IPS DF 19.7 (cell line): ENCODE results near the gene ESPN.
"Not testable (repeated sequence)": the region's sequence is repeated elsewhere in the genome, so short reads cannot be mapped to it uniquely, and the experiment has no call there.

Experiments used
- DNase-seq: peaks from one replicate; pipeline ENCODE4 v3.0.0-alpha.2; 2013; ENCODE audit warnings: low read depth, low spot score

The ESPN gene

GRCh38 chr1:6483017-6483760, 58.6 kb downstream of the ESPN start:
- no peak for DNase-seq

- no peak for DNase-seq
These were observed 59.2 kb downstream of the ESPN start for GRCh38 chr1:6483761-6484117.

- DNase-seq, result no peak
These were observed 60.2 kb downstream of the ESPN start for GRCh38 chr1:6484826-6485167.

GRCh38 chr1:6485168-6486101, 60.9 kb downstream of the ESPN start:
- no peak for DNase-seq

- DNase-seq, result peak; percentile 78
These were observed 61.9 kb downstream of the ESPN start for GRCh38 chr1:6486433-6487011.

GRCh38 chr1:6487804-6488484, 63.4 kb downstream of the ESPN start:
- DNase-seq, result no peak

GRCh38 chr1:6488602-6489382, 64.2 kb downstream of the ESPN start:
- no peak for DNase-seq

- DNase-seq, result no peak
These were observed 64.8 kb downstream of the ESPN start for GRCh38 chr1:6489383-6489765.

- no peak for DNase-seq
These were observed 65.2 kb downstream of the ESPN start for GRCh38 chr1:6489799-6490180.

- no peak for DNase-seq
These were observed 65.9 kb downstream of the ESPN start for GRCh38 chr1:6490181-6491080.

GRCh38 chr1:6491081-6491449, 66.5 kb downstream of the ESPN start:
- DNase-seq, result no peak

GRCh38 chr1:6491480-6491962, 66.9 kb downstream of the ESPN start, which contains the start of gene PLEKHG5:
TSS of gene PLEKHG5 (minus strand) at chr1:6491667. CDS start at chr1:6477571, 14,096 bp downstream.
- DNase-seq, result no peak

- DNase-seq, result no peak
These were observed 67.4 kb downstream of the ESPN start for GRCh38 chr1:6491966-6492365.

- DNase-seq, result not testable (repeated sequence)
These were observed 69.3 kb downstream of the ESPN start for GRCh38 chr1:6493834-6494223.

- DNase-seq, result no peak
These were observed 70.1 kb downstream of the ESPN start for GRCh38 chr1:6494627-6495026.

- no peak for DNase-seq
These were observed 70.5 kb downstream of the ESPN start for GRCh38 chr1:6495041-6495441.

- DNase-seq, result no peak
These were observed 71.2 kb downstream of the ESPN start for GRCh38 chr1:6495540-6496364.

- no peak for DNase-seq
These were observed 71.8 kb downstream of the ESPN start for GRCh38 chr1:6496365-6496721.

- no peak for DNase-seq
These were observed 72.3 kb downstream of the ESPN start for GRCh38 chr1:6496890-6497214.
